C4-2B (cell line): ENCODE measurements around the gene LRBA.

Experiments used
- ZFX ChIP-seq: fragments of 450-650 bp; IDR thresholded peaks from 2 replicates; pipeline ENCODE4 v1.6.1; 2017
- TF ChIP-seq, protein P1 (sequence below): fragments of 450-650 bp; conservative IDR thresholded peaks from 2 replicates; pipeline ENCODE4 v1.5.1; 2017; ENCODE audit warnings: mild to moderate bottlenecking

DNA sequence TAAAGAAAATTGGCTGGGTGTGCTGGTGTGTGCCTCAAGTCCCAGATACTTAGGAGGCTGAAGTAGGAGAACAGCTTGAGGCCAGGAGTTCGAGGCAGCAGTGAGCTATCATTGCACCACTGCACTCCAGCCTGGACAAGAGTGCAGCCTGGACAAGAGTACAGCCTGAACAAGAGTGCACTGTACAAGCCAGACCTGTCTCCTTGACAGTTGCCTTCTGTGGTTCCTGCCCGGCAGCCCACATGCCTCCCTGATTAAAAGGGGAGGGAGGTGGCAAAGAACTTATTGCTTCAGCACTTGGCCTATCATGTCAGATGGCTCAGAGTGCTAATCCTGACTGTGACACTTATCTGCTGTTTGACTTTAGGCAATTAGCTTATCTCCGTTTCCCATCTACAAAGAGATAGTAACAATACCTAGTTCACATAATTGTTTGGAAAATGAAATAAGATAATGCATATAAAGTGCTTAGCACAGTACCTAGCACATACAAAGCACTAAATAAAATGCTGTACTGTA, 687.8 kb downstream of the LRBA start:
- TF ChIP-seq, protein P1, sequence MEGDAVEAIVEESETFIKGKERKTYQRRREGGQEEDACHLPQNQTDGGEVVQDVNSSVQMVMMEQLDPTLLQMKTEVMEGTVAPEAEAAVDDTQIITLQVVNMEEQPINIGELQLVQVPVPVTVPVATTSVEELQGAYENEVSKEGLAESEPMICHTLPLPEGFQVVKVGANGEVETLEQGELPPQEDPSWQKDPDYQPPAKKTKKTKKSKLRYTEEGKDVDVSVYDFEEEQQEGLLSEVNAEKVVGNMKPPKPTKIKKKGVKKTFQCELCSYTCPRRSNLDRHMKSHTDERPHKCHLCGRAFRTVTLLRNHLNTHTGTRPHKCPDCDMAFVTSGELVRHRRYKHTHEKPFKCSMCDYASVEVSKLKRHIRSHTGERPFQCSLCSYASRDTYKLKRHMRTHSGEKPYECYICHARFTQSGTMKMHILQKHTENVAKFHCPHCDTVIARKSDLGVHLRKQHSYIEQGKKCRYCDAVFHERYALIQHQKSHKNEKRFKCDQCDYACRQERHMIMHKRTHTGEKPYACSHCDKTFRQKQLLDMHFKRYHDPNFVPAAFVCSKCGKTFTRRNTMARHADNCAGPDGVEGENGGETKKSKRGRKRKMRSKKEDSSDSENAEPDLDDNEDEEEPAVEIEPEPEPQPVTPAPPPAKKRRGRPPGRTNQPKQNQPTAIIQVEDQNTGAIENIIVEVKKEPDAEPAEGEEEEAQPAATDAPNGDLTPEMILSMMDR: no peak
- TF ChIP-seq ZFX: no peak
